ENCODE data around the gene PCK2.

The PCK2 gene

GRCh38 chr14:24074625-24075484 lies 19.3 kb upstream of the PCK2 start:
- H3K27me3 Mint-ChIP-seq (ENCODE audit: low read depth, poor library complexity): peaks cover 29% of the 10 kb centered on the region
- TF ChIP-seq CTCF (IDR thresholded peaks at IDR 0.05): no peak
- no peak overlapping the region for H3K4me3 Mint-ChIP-seq
- H3K27ac Mint-ChIP-seq: no peak overlapping the region
- H3K9me3 Mint-ChIP-seq: no peaks in the 10 kb centered on the region
- no peak for DNase-seq
- peaks cover 35% of the 10 kb centered on the region for H3K4me1 Mint-ChIP-seq
- no peaks in the 10 kb centered on the region for H3K36me3 Mint-ChIP-seq (ENCODE audit: low read depth)

- H3K27ac Mint-ChIP-seq: no peak overlapping the region
- peaks cover 32% of the 10 kb centered on the region for H3K27me3 Mint-ChIP-seq (ENCODE audit: low read depth, poor library complexity)
- no peaks in the 10 kb centered on the region for H3K9me3 Mint-ChIP-seq
- no peak overlapping the region for H3K4me3 Mint-ChIP-seq
- DNase-seq: no peak
- no peak for TF ChIP-seq CTCF (IDR thresholded peaks at IDR 0.05)
- no peaks in the 10 kb centered on the region for H3K36me3 Mint-ChIP-seq (ENCODE audit: low read depth)
- H3K4me1 Mint-ChIP-seq: peaks cover 42% of the 10 kb centered on the region
Observed at GRCh38 chr14:24075485-24076301, 18.4 kb upstream of the PCK2 start.

- no peak for DNase-seq
- no peak for TF ChIP-seq CTCF (IDR thresholded peaks at IDR 0.05)
- H3K4me3 Mint-ChIP-seq: no peak overlapping the region
- H3K27ac Mint-ChIP-seq: no peak overlapping the region
- H3K27me3 Mint-ChIP-seq (ENCODE audit: low read depth, poor library complexity): peaks cover 35% of the 10 kb centered on the region
- peaks cover 40% of the 10 kb centered on the region for H3K4me1 Mint-ChIP-seq
- H3K9me3 Mint-ChIP-seq: no peaks in the 10 kb centered on the region
- no peaks in the 10 kb centered on the region for H3K36me3 Mint-ChIP-seq (ENCODE audit: low read depth)
Observed at GRCh38 chr14:24076302-24076601, 17.9 kb upstream of the PCK2 start.

GRCh38 chr14:24077086-24077485 lies 17.0 kb upstream of the PCK2 start:
- no peaks in the 10 kb centered on the region for H3K36me3 Mint-ChIP-seq (ENCODE audit: low read depth)
- H3K4me3 Mint-ChIP-seq: no peak overlapping the region
- peaks cover 44% of the 10 kb centered on the region for H3K4me1 Mint-ChIP-seq
- H3K27me3 Mint-ChIP-seq (ENCODE audit: low read depth, poor library complexity): peaks cover 39% of the 10 kb centered on the region
- H3K27ac Mint-ChIP-seq: no peak overlapping the region
- H3K9me3 Mint-ChIP-seq: no peaks in the 10 kb centered on the region
- TF ChIP-seq CTCF (IDR thresholded peaks at IDR 0.05): no peak
- DNase-seq: no peak

- Mint-ChIP-seq H3K9me3 (no peaks in the 10 kb centered on the region), H3K36me3 (ENCODE audit: low read depth) (no peaks in the 10 kb centered on the region), H3K27me3 (ENCODE audit: low read depth, poor library complexity) (peaks cover 50% of the 10 kb centered on the region), H3K4me3 (no peak overlapping the region), H3K27ac (no peak overlapping the region), H3K4me1 (peaks cover 40% of the 10 kb centered on the region)
- DNase-seq: no peak
- TF ChIP-seq CTCF (IDR thresholded peaks at IDR 0.05): no peak
Observed at GRCh38 chr14:24078146-24078545, 16.0 kb upstream of the PCK2 start.

Data from nephron progenitor cell (in vitro differentiated cells).